ENCODE data around the gene PLXND1.

The PLXND1 gene

GRCh38 chr3:129579991-129580390 is 26.5 kb downstream of the PLXND1 start:
- no peak for DNase-seq

GRCh38 chr3:129577925-129578786 is 28.3 kb downstream of the PLXND1 start:
- DNase-seq = peak; percentile 38

GRCh38 chr3:129577366-129577765 is 29.1 kb downstream of the PLXND1 start:
- no peak for DNase-seq

GRCh38 chr3:129576514-129577352 is 29.7 kb downstream of the PLXND1 start:
- DNase-seq = peak; percentile 81

GRCh38 chr3:129575997-129576384 is 30.5 kb downstream of the PLXND1 start:
- no peak for DNase-seq

- DNase-seq = no peak
Observed at GRCh38 chr3:129575233-129575996, 31.1 kb downstream of the PLXND1 start.

DNA sequence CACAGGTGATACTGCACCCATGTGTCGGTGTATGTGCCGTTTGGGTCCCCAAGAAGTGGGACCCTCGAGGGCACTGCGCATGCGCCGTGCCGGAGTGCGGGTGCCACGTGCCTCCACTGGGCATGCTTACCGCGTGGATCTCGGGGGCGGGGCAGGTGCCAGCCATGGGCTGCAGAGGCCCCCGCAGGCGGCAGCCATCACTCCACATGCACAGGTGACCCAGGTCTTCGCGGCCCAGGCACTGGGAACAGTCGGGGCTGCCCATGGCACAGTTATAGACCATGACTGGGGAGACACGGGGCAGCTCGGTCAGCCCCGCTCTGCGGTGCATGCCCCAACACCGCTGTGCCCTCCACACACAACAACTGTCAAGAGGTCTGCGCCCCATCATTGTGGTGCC is 32.3 kb downstream of the PLXND1 start:
- DNase-seq = no peak

DNA sequence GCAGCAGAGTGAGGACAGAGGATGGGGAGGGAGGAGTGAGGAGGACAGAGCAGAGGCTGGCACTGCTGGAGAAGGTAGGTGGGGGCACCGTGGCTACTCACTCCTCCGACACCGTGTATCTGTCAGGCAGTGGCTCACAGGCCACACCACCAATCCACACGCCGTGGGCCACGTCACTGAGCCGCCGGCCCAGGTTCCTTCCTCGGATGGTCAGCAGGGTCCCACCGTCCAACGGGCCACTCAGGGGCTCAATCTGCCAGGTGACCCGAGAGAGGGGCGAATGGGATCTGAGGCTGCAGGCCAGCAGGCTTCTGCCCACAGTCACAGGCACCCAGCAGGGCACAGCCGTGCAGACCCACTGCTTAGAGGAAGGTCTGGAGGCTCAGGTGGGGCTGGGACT is 33.0 kb downstream of the PLXND1 start:
- DNase-seq = no peak

DNA sequence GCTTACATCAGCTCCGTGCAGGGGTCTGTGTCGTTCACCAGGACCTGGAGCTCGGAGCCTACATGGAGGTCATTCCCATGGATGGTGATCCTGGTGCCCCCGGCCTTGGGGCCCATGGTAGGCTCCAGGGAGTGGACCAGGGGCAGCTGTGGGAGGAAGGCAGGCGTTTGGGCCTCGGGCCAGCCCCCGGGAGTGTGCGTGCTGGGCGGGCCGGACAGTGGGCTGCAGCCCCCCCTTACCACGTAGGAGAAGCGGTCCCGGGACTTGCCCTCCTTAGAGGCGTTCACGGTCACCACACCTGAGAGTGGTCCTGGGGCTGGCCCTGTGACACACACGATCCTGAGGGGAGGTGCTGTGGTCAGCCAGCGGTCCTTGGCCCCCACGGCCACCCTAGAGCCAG is 33.9 kb downstream of the PLXND1 start:
- DNase-seq = no peak

DNA sequence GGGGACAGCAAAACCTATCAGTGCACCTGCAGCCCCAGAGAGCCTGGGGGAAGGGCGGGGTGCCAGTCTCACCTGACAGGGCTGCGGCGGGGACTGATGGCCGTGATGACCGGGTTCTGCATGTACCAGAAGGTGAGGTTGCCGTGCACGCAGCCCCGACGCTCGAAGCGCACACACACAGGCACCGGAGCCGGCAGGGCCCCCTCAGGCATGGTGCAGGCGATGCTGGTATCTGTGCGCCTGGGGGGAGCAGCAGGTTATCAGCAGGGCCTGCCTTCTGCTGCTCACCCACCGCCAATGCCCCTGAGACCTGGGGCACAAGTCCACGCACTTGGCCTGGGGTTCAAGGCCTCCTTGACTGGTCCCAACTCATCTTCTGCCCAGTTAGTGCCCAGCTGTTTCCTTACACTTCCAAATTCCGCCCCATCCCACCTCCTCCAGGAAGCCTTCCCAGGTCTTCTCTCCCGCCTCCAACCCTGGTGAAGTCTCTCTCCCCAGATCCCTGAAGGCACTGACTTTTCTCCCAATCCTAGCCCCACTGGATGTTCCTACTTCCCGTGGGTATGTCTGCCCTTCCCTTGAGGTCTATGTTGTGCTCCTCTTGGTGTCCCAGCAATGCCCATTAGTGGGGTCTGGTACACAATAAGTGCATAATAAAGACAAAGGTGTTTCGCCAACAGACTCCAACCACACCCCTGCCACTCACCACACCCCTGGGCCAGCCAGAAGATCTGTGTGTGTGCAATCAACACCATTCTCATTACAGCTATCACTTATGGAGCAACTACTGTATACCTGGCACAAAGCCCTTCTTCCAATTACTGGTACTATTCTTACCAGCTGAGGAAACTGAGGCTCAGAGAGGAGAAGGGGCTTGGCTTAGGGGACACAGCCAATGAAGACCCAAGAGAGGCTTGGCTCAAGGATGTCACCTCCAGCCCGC is 34.6 kb downstream of the PLXND1 start:
- no peak for DNase-seq

GRCh38 chr3:129569856-129570255 is 36.6 kb downstream of the PLXND1 start:
- no peak for DNase-seq

DNA sequence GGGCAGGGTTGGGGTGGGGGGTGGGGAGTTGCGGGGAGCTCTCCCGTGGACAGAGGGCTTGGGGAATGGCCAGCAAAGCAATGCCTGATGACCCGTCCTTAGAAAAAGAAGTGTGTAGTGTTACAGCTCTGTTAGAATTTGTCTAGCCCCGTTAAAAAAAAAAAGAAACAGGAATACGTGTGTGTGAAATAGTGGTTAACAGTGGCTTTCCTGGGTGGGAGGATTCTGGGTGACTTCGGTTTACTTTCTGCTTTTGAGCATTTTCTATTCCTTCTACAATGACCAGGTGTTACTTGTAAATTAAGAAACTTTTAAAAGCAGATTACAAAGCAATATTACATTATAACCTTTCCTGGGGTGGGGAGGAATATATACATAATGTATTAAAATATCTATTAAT is 38.5 kb downstream of the PLXND1 start:
- no peak for DNase-seq

GRCh38 chr3:129567176-129567705 is 39.2 kb downstream of the PLXND1 start:
- DNase-seq = no peak

DNA sequence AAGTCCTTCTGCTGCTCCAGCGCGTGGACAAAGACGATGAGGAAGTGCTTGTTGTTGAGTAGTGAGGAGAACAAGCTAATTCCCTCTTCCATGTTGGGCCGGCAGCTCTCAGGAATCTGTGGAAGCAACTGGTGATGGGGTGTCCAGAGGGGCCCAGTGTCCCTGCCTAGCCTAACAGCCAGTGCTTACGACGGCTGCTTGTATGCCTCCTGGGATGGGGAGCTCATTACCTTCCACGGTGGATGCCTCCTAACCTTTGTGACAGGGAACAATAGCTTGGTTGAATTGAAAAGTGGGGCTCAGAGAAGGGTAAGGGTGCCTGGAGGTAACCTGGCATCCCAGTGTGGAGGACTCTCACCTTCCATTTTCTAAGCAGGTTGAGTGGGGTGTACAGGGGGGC is 40.6 kb downstream of the PLXND1 start:
- DNase-seq = no peak

- DNase-seq = no peak
Observed at GRCh38 chr3:129564981-129565644, 41.4 kb downstream of the PLXND1 start.

GRCh38 chr3:129563850-129564535 is 42.5 kb downstream of the PLXND1 start:
- no peak for DNase-seq

DNA sequence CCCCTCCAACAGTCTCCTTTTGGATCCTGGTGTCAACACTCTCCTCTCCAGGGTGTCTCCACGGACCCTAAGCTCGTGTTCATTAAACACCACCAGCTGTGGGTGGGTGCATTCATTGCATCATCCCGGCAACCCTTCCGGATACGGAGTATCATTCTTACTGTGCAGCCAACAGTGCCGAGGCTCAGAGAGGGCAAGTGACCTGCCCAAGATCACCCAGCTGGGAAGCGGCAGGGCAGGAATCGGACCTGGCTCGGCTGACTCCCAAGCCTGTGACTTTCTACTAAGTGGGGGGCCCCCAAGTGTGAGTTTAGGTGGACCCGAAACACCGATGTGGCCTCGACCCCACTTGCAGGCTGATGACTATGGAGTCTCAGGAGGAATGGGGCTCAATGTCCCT is 43.1 kb downstream of the PLXND1 start:
- DNase-seq = no peak

GRCh38 chr3:129562803-129563202 is 43.7 kb downstream of the PLXND1 start:
- no peak for DNase-seq

DNA sequence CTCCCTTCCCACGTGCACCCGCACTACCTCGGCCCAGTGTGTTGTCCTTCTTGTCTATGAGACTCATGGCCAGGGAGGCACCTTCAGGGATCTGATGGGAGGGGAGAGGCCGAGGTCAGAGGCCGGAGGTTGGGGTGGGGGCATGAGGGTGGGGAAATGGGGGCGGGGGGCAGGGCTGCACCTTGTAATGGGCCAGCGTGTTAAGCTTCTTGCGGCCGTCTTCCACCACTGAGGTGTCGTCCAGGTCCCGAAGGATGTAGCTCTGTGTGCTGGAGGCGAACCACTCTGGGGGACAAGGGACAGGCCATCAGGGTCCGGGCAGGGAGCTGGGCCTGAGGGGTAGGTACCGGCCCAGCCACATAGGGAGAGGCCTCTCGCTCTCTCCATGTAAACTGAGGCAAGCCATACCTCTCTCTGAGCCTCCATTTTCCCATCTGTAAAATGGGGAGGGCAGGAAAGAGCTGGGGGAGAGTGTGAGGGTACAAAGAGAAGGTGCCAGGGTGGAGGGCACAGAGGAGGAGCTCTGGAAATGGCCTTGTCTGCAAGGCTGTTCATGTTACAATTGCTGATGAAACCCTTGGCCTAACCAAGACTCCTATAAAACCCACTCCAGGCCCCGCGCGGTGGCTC is 44.7 kb downstream of the PLXND1 start:
- DNase-seq = no peak

- DNase-seq = no peak
Observed at GRCh38 chr3:129560911-129561594, 45.4 kb downstream of the PLXND1 start.
